Right lobe of liver (tissue), 4 donors: ENCODE measurements around the gene CLEC18C.
"Not testable (repeated sequence)": the region's sequence is repeated elsewhere in the genome, so short reads cannot be mapped to it uniquely, and the experiment has no call there.

Experiments used
- POLR2A ChIP-seq: fragments of 450-650 bp; IDR thresholded peaks from one replicate; pipeline ENCODE4 v1.6.1; 2017; ENCODE audit warnings: antibody characterized with exemption, mild to moderate bottlenecking
- TF ChIP-seq, protein P1 (sequence below), 4 donors: fragments of 200-600 bp in 3 of 4; fragments of 450-650 bp in 1 of 4; IDR thresholded peaks; one replicate each; pipeline versions ENCODE4 v1.5.1 to v1.8.0; 2016 to 2022; ENCODE audit warnings: antibody characterized with exemption in 4 of 4, mild to moderate bottlenecking in 2 of 4
- donor health status: DM: no; HTN: no; CAD: no.
- donor health status: DM: no; HTN: no; CAD: no.
- donor health status: DM: no; HTN: yes; CAD: no.

DNA sequence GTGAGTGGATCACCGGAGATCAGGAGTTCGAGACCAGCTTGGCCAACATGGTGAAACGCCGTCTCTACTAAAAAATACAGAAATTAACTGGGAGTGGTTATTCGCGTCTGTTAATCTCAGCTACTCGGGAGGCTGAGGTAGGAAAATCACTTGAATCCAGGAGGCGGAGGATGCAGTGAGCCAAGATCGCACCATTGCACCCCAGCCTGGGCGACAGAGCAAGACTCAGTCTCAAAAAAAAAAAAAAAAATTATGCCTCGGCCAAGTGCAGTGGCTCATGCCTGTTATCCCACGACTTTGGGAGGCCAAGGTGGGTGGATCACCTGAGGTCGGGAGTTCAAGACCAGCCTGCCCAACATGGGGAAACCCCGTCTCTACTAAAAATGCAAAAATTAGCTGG, 49.8 kb upstream of the CLEC18C start:
- TF ChIP-seq, protein P1, sequence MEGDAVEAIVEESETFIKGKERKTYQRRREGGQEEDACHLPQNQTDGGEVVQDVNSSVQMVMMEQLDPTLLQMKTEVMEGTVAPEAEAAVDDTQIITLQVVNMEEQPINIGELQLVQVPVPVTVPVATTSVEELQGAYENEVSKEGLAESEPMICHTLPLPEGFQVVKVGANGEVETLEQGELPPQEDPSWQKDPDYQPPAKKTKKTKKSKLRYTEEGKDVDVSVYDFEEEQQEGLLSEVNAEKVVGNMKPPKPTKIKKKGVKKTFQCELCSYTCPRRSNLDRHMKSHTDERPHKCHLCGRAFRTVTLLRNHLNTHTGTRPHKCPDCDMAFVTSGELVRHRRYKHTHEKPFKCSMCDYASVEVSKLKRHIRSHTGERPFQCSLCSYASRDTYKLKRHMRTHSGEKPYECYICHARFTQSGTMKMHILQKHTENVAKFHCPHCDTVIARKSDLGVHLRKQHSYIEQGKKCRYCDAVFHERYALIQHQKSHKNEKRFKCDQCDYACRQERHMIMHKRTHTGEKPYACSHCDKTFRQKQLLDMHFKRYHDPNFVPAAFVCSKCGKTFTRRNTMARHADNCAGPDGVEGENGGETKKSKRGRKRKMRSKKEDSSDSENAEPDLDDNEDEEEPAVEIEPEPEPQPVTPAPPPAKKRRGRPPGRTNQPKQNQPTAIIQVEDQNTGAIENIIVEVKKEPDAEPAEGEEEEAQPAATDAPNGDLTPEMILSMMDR (IDR thresholded peaks at IDR 0.05), result not testable (repeated sequence)
- TF ChIP-seq POLR2A, result not testable (repeated sequence)
